ENCODE measurements around the gene KLF8. TPM values are rescaled to one million over a fixed set of nuclear protein-coding genes. Genes with fewer than 3 reads are reported as not detected.

The KLF8 gene
- total RNA-seq, 1 experiment from 2014 or later: 0.51 TPM

DNA sequence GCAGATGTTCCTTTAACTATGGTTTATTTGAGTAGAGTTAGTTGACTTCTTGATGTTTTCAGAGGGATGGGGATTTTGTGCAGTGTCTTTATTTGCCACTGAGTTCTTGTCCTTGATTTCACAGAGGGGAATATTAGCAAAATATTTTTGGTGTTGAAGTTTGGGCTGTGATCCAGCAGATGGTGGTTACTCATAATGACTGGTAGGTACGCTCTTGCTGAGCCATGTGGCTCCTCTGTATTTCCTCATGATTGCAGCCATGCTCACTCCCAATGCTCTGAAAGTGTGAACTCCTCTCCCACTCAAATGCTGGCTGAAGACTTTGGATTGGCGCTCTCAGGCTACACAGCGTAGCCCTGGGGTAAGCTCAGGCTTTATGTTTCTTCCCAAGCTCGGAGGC is 77.7 kb downstream of the KLF8 start:
- no peak for DNase-seq (ENCODE audit: low read depth)

DNA sequence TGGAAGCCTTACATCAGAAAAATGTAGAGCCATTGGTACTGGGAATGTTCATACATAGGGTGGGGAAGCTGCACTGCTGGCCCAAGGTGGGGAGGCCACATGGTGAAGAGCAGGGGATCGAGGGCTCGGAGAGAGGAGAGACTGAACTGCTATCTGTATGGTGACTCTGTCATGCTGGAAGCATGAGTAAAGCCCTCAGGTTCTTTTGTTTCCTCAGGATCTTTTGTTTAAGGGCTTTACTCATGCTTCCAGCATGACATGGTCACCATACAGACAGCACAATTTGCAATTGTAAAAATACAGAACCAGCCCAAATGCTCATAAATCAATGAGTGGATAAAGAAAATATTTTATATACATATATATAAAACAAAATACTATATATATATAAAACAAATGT is 78.4 kb downstream of the KLF8 start:
- no peak for DNase-seq (ENCODE audit: low read depth)

DNA sequence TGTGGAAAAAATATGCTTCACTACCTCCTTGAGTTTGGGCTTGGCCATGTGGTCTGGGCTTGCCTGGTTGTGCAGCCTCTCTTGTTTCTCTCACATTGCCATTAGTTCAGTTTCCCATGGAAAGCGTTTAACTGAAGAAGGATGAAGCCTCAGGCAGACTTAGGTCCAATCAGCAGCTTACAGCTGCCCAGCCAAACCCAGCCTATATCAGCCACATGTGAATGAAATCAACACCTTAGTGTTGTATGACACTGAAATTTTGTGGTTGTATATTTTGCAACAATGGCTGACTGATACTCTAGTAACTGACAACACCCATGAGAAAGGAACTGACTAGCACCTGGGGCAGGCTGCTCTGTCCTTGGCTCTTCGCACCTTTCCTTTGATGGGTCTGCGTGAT is 81.2 kb downstream of the KLF8 start:
- no peak for DNase-seq (ENCODE audit: low read depth)

DNA sequence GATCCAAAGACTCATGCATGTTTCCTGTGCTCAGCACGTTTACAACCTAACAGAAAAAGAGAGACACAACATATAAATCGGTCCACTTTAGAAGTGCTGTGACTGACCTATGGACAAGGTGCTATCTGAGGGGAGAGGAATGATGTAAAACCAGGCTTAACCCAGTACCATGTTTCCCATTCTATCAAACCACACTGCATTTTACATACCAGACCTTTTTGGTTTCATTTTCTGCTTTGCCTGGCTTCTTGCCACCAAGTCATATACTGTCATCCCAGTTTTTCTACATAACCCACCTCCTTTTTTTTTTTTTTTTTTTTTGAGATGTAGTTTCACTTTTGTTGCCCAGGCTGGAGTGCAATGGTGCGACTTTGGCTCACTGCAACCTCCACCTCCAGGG is 82.2 kb downstream of the KLF8 start:
- DNase-seq (ENCODE audit: low read depth): no peak

DNA sequence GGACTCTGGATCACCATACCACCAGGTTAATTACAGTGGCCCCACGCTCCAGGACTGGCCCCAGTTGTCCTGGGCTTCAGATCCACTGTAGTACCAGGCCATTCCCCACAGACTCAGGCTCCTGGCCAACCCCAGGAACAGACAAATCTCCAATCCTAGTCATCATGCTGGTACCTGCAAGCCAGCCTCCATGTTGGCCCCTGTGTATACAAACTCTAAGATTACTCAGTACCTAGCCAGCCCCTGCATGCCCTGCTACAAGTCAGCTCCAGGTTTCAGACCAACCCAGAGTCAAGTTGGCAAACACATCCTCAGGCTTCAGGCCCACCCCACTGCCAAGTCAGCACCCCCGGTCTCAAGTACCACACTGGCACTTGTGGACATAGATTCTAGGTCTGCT is 85.9 kb downstream of the KLF8 start:
- DNase-seq (ENCODE audit: low read depth): no peak

DNA sequence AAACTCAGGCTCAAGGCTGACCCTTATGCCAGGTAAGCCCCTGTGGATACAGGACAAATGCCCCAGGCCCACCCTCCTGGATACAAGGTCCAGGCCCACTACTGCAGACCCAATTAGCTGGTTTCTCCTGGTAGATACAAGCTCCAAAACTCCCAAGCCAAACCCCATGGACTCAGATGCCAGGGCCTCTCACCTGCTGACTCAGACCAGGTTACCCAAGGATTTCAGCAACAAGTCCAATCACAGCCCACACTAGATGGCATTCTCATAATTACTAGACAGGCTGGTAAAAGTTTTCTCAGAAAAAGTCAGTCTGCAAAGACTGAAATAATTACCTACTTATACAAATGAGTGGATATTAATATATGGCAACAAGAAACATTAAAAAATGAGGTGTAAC is 87.0 kb downstream of the KLF8 start:
- DNase-seq (ENCODE audit: low read depth): no peak
